ENCODE data around the gene SPRYD3. TPM values are rescaled to one million over a fixed set of nuclear protein-coding genes. Genes with fewer than 3 reads are reported as not detected.
"Not testable (repeated sequence)": the region's sequence is repeated elsewhere in the genome, so short reads cannot be mapped to it uniquely, and the experiment has no call there.

SPRYD3 gene
- total and polyA plus RNA-seq, 8 donors, result 25.7 to 47.2 (median 38.4) TPM

GRCh38 chr12:53031616-53032015, 47.6 kb downstream of the SPRYD3 start:
- 87 to 96% methylated on average over 3 of the region's 3 CpGs for WGBS, 2 donors
- peak in 1 of 4 donors; percentile 7 for ATAC-seq

GRCh38 chr12:53027014-53027413, 52.2 kb downstream of the SPRYD3 start:
- not testable (repeated sequence) for H3K27ac ChIP-seq, H3K4me3 ChIP-seq, H3K9me3 ChIP-seq, H3K4me1 ChIP-seq, ATAC-seq, FAIRE-seq, DNase-seq, H3K27me3 ChIP-seq
- peaks cover 4 to 81% (median 65%) of the 10 kb centered on the region in 3 donors for H3K36me3 ChIP-seq
- 88 to 90% methylated on average over 13 of the region's 13 CpGs for WGBS, 2 donors
- intact Hi-C loops (cut with DNase I), result loop anchor here in 1 of 3 donors (10.0 kb wide), 1 partner anchor 438 kb away; no protein-coding TSS in a partner anchor

More at GRCh38 chr12:53031616-53032015, 47.6 kb downstream of the SPRYD3 start:
- intact Hi-C loops (cut with DNase I), result no loop called here
- Histone ChIP-seq H3K9me3 (no peaks in the 10 kb centered on the region), H3K27ac (no peak overlapping the region), H3K4me1 (no peaks in the 10 kb centered on the region), H3K27me3 (no peaks in the 10 kb centered on the region), H3K36me3 (peaks cover 7 to 74% (median 54%) of the 10 kb centered on the region in 3 donors), H3K4me3 (no peak overlapping the region)
- TF ChIP-seq CTCF (IDR thresholded peaks at IDR 0.05), result no peak
- DNase-seq, result no peak
- no peak for FAIRE-seq

GRCh38 chr12:53025250-53025649, 53.9 kb downstream of the SPRYD3 start:
- Histone ChIP-seq H3K36me3 (peaks cover 0 to 85% (median 56%) of the 10 kb centered on the region in 3 donors), H3K4me1 (peaks cover 0 to 4% (median 0%) of the 10 kb centered on the region in 3 donors), H3K27ac (no peak overlapping the region), H3K9me3 (no peaks in the 10 kb centered on the region), H3K27me3 (no peaks in the 10 kb centered on the region), H3K4me3 (no peak overlapping the region)
- FAIRE-seq (no peak), ATAC-seq (no peak), DNase-seq (no peak)
- intact Hi-C loops (cut with DNase I), result loop anchor here in 1 of 3 donors (10.0 kb wide), 1 partner anchor 440 kb away; no protein-coding TSS in a partner anchor
- TF ChIP-seq CTCF (IDR thresholded peaks at IDR 0.05), result no peak
- 72 to 79% methylated on average over 3 of the region's 3 CpGs for WGBS, 2 donors

GRCh38 chr12:53014709-53015108, 64.5 kb downstream of the SPRYD3 start:
- TF ChIP-seq CTCF (IDR thresholded peaks at IDR 0.05), result no peak
- intact Hi-C loops (cut with DNase I), result no loop called here
- H3K9me3 ChIP-seq, result no peaks in the 10 kb centered on the region
- 78 to 83% methylated on average over 2 of the region's 2 CpGs for WGBS, 2 donors
- H3K27ac ChIP-seq, result no peak overlapping the region
- H3K36me3 ChIP-seq, result peaks cover 0 to 32% (median 27%) of the 10 kb centered on the region in 3 donors
- H3K4me1 ChIP-seq, result peaks cover 10 to 18% (median 14%) of the 10 kb centered on the region in 3 donors
- no peaks in the 10 kb centered on the region for H3K27me3 ChIP-seq
- H3K4me3 ChIP-seq, result no peak overlapping the region
- DNase-seq (no peak), FAIRE-seq (no peak), ATAC-seq (no peak)

Small RNA genes lying within 50 kb of the gene (microRNA-seq; reads per million reads assigned to microRNA genes)
- 0 to 0.39 reads per million in 2 donors for gene MIR6757

Other genes starting within 250 kb of the SPRYD3 start
- under 1 TPM in 1 of 6 donors, not detected in 5; 0.09 TPM for gene KRT79, start 245.1 kb downstream of the SPRYD3 start, total RNA-seq
- not detected for gene KRT79, start 245.1 kb downstream of the SPRYD3 start, polyA plus RNA-seq
- gene KRT78, start 230.4 kb downstream of the SPRYD3 start, total RNA-seq, result under 1 TPM in 2 of 6 donors, not detected in 4; 0.35 to 0.56 TPM
- gene KRT78, start 230.4 kb downstream of the SPRYD3 start, polyA plus RNA-seq, result 1 to 10 TPM in 1 of 2 donors, under 1 TPM in 1; 0.27 to 1.1 TPM
- gene KRT8, start 174.3 kb downstream of the SPRYD3 start, total RNA-seq, result 100 to 1,000 TPM; 317 to 789 (median 496) TPM
- 100 to 1,000 TPM; 698 to 759 TPM for gene KRT8, start 174.3 kb downstream of the SPRYD3 start, polyA plus RNA-seq
- gene KRT18, start 130.3 kb downstream of the SPRYD3 start, total RNA-seq, result 100 to 1,000 TPM; 309 to 595 (median 384) TPM
- gene KRT18, start 130.3 kb downstream of the SPRYD3 start, polyA plus RNA-seq, result 100 to 1,000 TPM; 526 to 610 TPM
- 100 to 1,000 TPM; 343 to 522 (median 446) TPM for gene EIF4B, start 72.9 kb downstream of the SPRYD3 start, total RNA-seq
- gene EIF4B, start 72.9 kb downstream of the SPRYD3 start, polyA plus RNA-seq, result 10 to 100 TPM; 72.8 to 88.6 TPM
- 10 to 100 TPM; 22.7 to 52.6 (median 28.2) TPM for gene TNS2, start 29.3 kb downstream of the SPRYD3 start, total RNA-seq
- 100 to 1,000 TPM; 135 to 183 TPM for gene TNS2, start 29.3 kb downstream of the SPRYD3 start, polyA plus RNA-seq
- 10 to 100 TPM in 3 of 6 donors, 1 to 10 TPM in 3; 2.2 to 21.8 (median 9.2) TPM for gene IGFBP6, start 18.3 kb upstream of the SPRYD3 start, total RNA-seq
- 10 to 100 TPM; 24.5 to 32.8 TPM for gene IGFBP6, start 18.3 kb upstream of the SPRYD3 start, polyA plus RNA-seq
- gene SOAT2, start 24.1 kb upstream of the SPRYD3 start, total RNA-seq, result under 1 TPM in 2 of 6 donors, not detected in 4; 0.09 to 0.18 TPM
- gene SOAT2, start 24.1 kb upstream of the SPRYD3 start, polyA plus RNA-seq, result under 1 TPM; 0.15 to 0.54 TPM
- 10 to 100 TPM; 13.3 to 33.1 (median 19.8) TPM for gene ZNF740, start 101.3 kb upstream of the SPRYD3 start, total RNA-seq
- 1 to 10 TPM; 5.2 to 7.6 TPM for gene ZNF740, start 101.3 kb upstream of the SPRYD3 start, polyA plus RNA-seq
- 10 to 100 TPM; 10.1 to 28.4 (median 16.1) TPM for gene CSAD, start 101.5 kb upstream of the SPRYD3 start, total RNA-seq
- 10 to 100 TPM; 78.5 to 83.2 TPM for gene CSAD, start 101.5 kb upstream of the SPRYD3 start, polyA plus RNA-seq
- gene ITGB7, start 127.9 kb upstream of the SPRYD3 start, total RNA-seq, result 1 to 10 TPM; 1.1 to 1.7 (median 1.4) TPM
- gene ITGB7, start 127.9 kb upstream of the SPRYD3 start, polyA plus RNA-seq, result 1 to 10 TPM; 1.6 to 1.8 TPM
- 10 to 100 TPM in 2 of 6 donors, 1 to 10 TPM in 4; 4.4 to 18.7 (median 7.4) TPM for gene RARG, start 152.8 kb upstream of the SPRYD3 start, total RNA-seq
- 10 to 100 TPM; 10.3 to 11.7 TPM for gene RARG, start 152.8 kb upstream of the SPRYD3 start, polyA plus RNA-seq
- gene ESPL1, start 188.9 kb upstream of the SPRYD3 start, total RNA-seq, result under 1 TPM; 0.09 to 0.81 (median 0.50) TPM
- gene ESPL1, start 188.9 kb upstream of the SPRYD3 start, polyA plus RNA-seq, result under 1 TPM; 0.09 to 0.27 TPM
- 100 to 1,000 TPM; 203 to 247 (median 231) TPM for gene PFDN5, start 216.2 kb upstream of the SPRYD3 start, total RNA-seq
- gene PFDN5, start 216.2 kb upstream of the SPRYD3 start, polyA plus RNA-seq, result 100 to 1,000 TPM; 874 to 875 TPM
- gene MYG1, start 220.3 kb upstream of the SPRYD3 start, total RNA-seq, result 10 to 100 TPM; 25.4 to 34.1 (median 30.6) TPM
- 10 to 100 TPM; 58.1 to 76.9 TPM for gene MYG1, start 220.3 kb upstream of the SPRYD3 start, polyA plus RNA-seq
- gene AAAS, start 242.2 kb upstream of the SPRYD3 start, total RNA-seq, result 10 to 100 TPM; 18.6 to 37.0 (median 22.6) TPM
- 10 to 100 TPM; 51.7 to 61.1 TPM for gene AAAS, start 242.2 kb upstream of the SPRYD3 start, polyA plus RNA-seq

Data from pancreas (tissue), 10 donors.